K562 (cell line): Measurements from ENCODE around the gene CIAO3. TPM values are rescaled to one million over a fixed set of nuclear protein-coding genes. Genes with fewer than 3 reads are reported as not detected.

Experiments
- E2F3 ChIP-seq: fragments of 250-450 bp; sonication (Bioruptor Pico); IDR thresholded peaks from 2 replicates; pipeline ENCODE4 v1.4.0; 2020; ENCODE audit warnings: mild to moderate bottlenecking
- ELF2 ChIP-seq: fragments of 250-450 bp; sonication (Bioruptor Pico); IDR thresholded peaks from 2 replicates; pipeline ENCODE4 v1.5.0; 2021; ENCODE audit warnings: mild to moderate bottlenecking
- NR2F6 ChIP-seq: fragments of 450-650 bp; formaldehyde crosslinking; IDR thresholded peaks from 2 replicates; pipeline ENCODE4 v1.4.0; 2020; ENCODE audit warnings: mild to moderate bottlenecking
- POLR2A ChIP-seq: fragments of 450-650 bp; conservative IDR thresholded peaks from 2 replicates; pipeline ENCODE4 v1.6.1; 2016
- POLR2B ChIP-seq: fragments of 450-650 bp; IDR thresholded peaks from 2 replicates; pipeline ENCODE4 v1.6.1; 2018; ENCODE audit warnings: low read depth; ENCODE audit not compliant: partially characterized antibody
- SOX6 ChIP-seq: fragments of 450-650 bp; IDR thresholded peaks from 2 replicates; pipeline ENCODE4 v1.6.1; 2014; ENCODE audit warnings: mild to moderate bottlenecking
- TCF7 ChIP-seq: sonication (generic); IDR thresholded peaks from 2 replicates; pipeline ENCODE4 v1.6.1; 2016; ENCODE audit warnings: antibody characterized with exemption, borderline replicate concordance
- ZKSCAN3 ChIP-seq: fragments of 250-450 bp; sonication (Bioruptor Pico); IDR thresholded peaks from 2 replicates; pipeline ENCODE4 v1.4.0; 2020
- ZNF445 ChIP-seq: fragments of 250-450 bp; sonication (Bioruptor Pico); IDR thresholded peaks from 2 replicates; pipeline ENCODE4 v1.4.0; 2020; ENCODE audit warnings: low read depth, mild to moderate bottlenecking, moderate library complexity
- polyA plus RNA-seq, 8 experiments: library from polyadenylated mRNA; depleted of rRNA in 4 of 8; stranded (reverse) in 5 of 8; unstranded in 3 of 8; fragments of >200 nt; fragmentation: Nextera tagmentation in 2 of 8; fragmentation: Illumina TruSeq in 1 of 8; extraction: Ambion mirVana in 2 of 8; extraction: Trizol in 1 of 8; gene quantifications; 2 replicates each; pipeline versions ENCODE4 v1.2.1 to v1.2.3, GENCODE V29; 2011 to 2014; ENCODE audit warnings: inconsistent platforms in 1 of 8, missing spikeins in 1 of 8
- total RNA-seq, 7 experiments: library from RNA; depleted of rRNA in 6 of 7; stranded (reverse); fragments of >200 nt in 6 of 7; fragmentation: Illumina TruSeq in 2 of 7; extraction: Trizol in 2 of 7; gene quantifications; 2 replicates each; pipeline versions ENCODE4 v1.2.1 to v1.2.3, GENCODE V29; 2011 to 2021; ENCODE audit warnings: low replicate concordance in 1 of 7
- TF ChIP-seq, protein P1 (sequence below), 3 experiments: fragments of 200-800 bp in 1 of 3; fragments of 250-450 bp in 1 of 3; fragments of 450-650 bp in 1 of 3; sonication (Bioruptor Pico) in 1 of 3; sonication (Bioruptor generic) in 1 of 3; formaldehyde crosslinking in 1 of 3; IDR thresholded peaks; 2 replicates each; pipeline versions ENCODE4 v1.6.1 to v1.8.0; 2016 to 2022; ENCODE audit warnings: mild to moderate bottlenecking in 2 of 3, missing genetic modification characterization in 2 of 3, missing compliant biosample characterization in 1 of 3, moderate library complexity in 1 of 3
- TF ChIP-seq, protein P2 (sequence below): fragments of 450-650 bp; IDR thresholded peaks from 2 replicates; pipeline ENCODE4 v1.7.0; 2016; ENCODE audit warnings: borderline replicate concordance
- TF ChIP-seq, protein P3 (sequence below): IDR thresholded peaks from 3 replicates; pipeline ENCODE4 v1.6.1; 2011; ENCODE audit warnings: borderline replicate concordance, mild to moderate bottlenecking, moderate library complexity; ENCODE audit not compliant: insufficient read length; ENCODE audit errors: extremely low read depth

Gene CIAO3
- total and polyA plus RNA-seq, 9 of the 15 experiments (the other 6 are each of a cell fraction or from before 2014, with no cell fraction given), result 2.2 to 35.6 (median 18.7) TPM

DNA sequence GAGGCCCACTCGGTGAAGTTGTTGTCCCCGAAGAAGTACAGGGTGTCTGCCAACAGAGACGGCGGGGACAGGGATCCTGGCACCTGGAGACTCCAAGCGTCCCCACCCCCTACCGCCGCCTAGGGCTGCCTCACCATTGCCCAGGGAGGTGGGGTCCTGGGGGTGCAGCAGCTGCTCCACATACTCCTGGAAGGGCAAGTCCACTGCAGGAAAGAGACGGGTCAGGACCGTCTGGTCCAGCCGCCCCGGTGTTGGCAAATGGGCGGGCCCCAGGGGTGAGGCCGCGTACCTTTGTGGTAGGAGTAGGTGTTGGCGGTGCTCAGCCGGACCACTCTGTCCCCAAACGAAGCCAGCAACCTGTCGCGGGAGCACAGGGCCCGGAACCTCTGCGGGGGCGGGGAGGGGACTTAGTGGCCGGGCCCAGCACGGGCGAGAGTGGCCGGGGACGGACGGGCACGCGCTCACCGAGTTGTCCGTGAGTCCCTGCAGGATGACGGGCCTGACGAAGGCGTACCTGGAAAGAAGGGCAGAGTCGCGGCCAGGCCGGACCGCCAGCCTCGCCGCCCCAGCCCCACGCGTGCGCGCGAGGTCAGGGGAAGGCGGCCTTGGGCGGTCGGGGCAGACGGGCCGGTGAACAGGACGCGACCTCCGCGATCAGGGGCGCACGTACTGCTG is 57.3 kb downstream of the CIAO3 start (continued):
- TF ChIP-seq, protein P1, sequence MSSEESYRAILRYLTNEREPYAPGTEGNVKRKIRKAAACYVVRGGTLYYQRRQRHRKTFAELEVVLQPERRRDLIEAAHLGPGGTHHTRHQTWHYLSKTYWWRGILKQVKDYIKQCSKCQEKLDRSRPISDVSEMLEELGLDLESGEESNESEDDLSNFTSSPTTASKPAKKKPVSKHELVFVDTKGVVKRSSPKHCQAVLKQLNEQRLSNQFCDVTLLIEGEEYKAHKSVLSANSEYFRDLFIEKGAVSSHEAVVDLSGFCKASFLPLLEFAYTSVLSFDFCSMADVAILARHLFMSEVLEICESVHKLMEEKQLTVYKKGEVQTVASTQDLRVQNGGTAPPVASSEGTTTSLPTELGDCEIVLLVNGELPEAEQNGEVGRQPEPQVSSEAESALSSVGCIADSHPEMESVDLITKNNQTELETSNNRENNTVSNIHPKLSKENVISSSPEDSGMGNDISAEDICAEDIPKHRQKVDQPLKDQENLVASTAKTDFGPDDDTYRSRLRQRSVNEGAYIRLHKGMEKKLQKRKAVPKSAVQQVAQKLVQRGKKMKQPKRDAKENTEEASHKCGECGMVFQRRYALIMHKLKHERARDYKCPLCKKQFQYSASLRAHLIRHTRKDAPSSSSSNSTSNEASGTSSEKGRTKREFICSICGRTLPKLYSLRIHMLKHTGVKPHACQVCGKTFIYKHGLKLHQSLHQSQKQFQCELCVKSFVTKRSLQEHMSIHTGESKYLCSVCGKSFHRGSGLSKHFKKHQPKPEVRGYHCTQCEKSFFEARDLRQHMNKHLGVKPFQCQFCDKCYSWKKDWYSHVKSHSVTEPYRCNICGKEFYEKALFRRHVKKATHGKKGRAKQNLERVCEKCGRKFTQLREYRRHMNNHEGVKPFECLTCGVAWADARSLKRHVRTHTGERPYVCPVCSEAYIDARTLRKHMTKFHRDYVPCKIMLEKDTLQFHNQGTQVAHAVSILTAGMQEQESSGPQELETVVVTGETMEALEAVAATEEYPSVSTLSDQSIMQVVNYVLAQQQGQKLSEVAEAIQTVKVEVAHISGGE (CRISPR knock-in tag; IDR thresholded peaks at IDR 0.05), result no peak
- TF ChIP-seq POLR2B, result peak; percentile 48
- TF ChIP-seq POLR2A, result peak; percentile 67
- 0 out of 2 replicates have a peak, but pooled peaks have one; percentile 9 for TF ChIP-seq E2F3 (CRISPR knock-in tag)
- TF ChIP-seq SOX6, result no peak
- TF ChIP-seq TCF7, result no peak
- TF ChIP-seq, protein P2, sequence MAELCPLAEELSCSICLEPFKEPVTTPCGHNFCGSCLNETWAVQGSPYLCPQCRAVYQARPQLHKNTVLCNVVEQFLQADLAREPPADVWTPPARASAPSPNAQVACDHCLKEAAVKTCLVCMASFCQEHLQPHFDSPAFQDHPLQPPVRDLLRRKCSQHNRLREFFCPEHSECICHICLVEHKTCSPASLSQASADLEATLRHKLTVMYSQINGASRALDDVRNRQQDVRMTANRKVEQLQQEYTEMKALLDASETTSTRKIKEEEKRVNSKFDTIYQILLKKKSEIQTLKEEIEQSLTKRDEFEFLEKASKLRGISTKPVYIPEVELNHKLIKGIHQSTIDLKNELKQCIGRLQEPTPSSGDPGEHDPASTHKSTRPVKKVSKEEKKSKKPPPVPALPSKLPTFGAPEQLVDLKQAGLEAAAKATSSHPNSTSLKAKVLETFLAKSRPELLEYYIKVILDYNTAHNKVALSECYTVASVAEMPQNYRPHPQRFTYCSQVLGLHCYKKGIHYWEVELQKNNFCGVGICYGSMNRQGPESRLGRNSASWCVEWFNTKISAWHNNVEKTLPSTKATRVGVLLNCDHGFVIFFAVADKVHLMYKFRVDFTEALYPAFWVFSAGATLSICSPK, result no peak
- TF ChIP-seq ELF2 (CRISPR knock-in tag), result peak; percentile 18; the same call in 1 of the 2 replicates
- TF ChIP-seq, protein P3, sequence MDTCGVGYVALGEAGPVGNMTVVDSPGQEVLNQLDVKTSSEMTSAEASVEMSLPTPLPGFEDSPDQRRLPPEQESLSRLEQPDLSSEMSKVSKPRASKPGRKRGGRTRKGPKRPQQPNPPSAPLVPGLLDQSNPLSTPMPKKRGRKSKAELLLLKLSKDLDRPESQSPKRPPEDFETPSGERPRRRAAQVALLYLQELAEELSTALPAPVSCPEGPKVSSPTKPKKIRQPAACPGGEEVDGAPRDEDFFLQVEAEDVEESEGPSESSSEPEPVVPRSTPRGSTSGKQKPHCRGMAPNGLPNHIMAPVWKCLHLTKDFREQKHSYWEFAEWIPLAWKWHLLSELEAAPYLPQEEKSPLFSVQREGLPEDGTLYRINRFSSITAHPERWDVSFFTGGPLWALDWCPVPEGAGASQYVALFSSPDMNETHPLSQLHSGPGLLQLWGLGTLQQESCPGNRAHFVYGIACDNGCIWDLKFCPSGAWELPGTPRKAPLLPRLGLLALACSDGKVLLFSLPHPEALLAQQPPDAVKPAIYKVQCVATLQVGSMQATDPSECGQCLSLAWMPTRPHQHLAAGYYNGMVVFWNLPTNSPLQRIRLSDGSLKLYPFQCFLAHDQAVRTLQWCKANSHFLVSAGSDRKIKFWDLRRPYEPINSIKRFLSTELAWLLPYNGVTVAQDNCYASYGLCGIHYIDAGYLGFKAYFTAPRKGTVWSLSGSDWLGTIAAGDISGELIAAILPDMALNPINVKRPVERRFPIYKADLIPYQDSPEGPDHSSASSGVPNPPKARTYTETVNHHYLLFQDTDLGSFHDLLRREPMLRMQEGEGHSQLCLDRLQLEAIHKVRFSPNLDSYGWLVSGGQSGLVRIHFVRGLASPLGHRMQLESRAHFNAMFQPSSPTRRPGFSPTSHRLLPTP, result no peak
- no peak for TF ChIP-seq NR2F6
- TF ChIP-seq ZKSCAN3 (CRISPR knock-in tag), result no peak
- TF ChIP-seq ZNF445 (CRISPR knock-in tag), result peak; percentile 50; the same call in 1 of the 2 replicates
